Tibial nerve (tissue), 4 donors: Measurements from ENCODE around the gene CRKL. TPM values are rescaled to one million over a fixed set of nuclear protein-coding genes. Genes with fewer than 3 reads are reported as not detected.

ENCODE experiments used
- DNase-seq, 2 donors: peaks; one replicate each; pipeline ENCODE4 v3.0.0-alpha.2; 2019; ENCODE audit warnings: low spot score in 2 of 2
- H3K27ac ChIP-seq, 4 donors: fragments of 200-600 bp; sonication (generic) in 3 of 4; one replicate each; pipeline ENCODE4 v1.5.1; 2017 to 2019; ENCODE audit warnings: mild to moderate bottlenecking in 1 of 4
- H3K27me3 ChIP-seq, 2 donors: fragments of 200-600 bp; sonication (generic) in 1 of 2; one replicate each; pipeline versions ENCODE4 v1.5.1 to v1.6.0; 2017 to 2019
- H3K36me3 ChIP-seq, 3 donors: fragments of 200-600 bp; sonication (generic); one replicate each; pipeline ENCODE4 v1.5.1; 2018 to 2019
- H3K4me1 ChIP-seq, 4 donors: fragments of 200-600 bp; sonication (generic) in 3 of 4; one replicate each; pipeline ENCODE4 v1.5.1; 2017 to 2019
- H3K4me3 ChIP-seq, 4 donors: fragments of 200-600 bp; sonication (generic) in 3 of 4; one replicate each; pipeline ENCODE4 v1.5.1; 2017 to 2019; ENCODE audit warnings: mild to moderate bottlenecking in 1 of 4, moderate library complexity in 1 of 4
- H3K9me3 ChIP-seq, 4 donors: fragments of 200-600 bp; sonication (generic) in 3 of 4; one replicate each; pipeline ENCODE4 v1.5.1; 2017 to 2019
- CTCF ChIP-seq, 5 experiments: fragments of 200-600 bp in 3 of 5; fragments of 450-650 bp in 2 of 5; sonication (generic) in 3 of 5; IDR thresholded peaks; one replicate each; pipeline ENCODE4 v1.5.1; 2016 to 2019; ENCODE audit warnings: antibody characterized with exemption in 5 of 5, mild to moderate bottlenecking in 3 of 5, moderate library complexity in 2 of 5
- EP300 ChIP-seq, 2 donors: sonication (generic); formaldehyde crosslinking; IDR thresholded peaks; one replicate each; pipeline ENCODE4 v1.6.1; 2017; ENCODE audit warnings: antibody characterized with exemption in 2 of 2, mild to moderate bottlenecking in 1 of 2
- POLR2A ChIP-seq, 2 donors: fragments of 450-650 bp; IDR thresholded peaks; one replicate each; pipeline ENCODE4 v1.6.1; 2017; ENCODE audit warnings: antibody characterized with exemption in 2 of 2, mild to moderate bottlenecking in 2 of 2, moderate library complexity in 2 of 2
- WGBS, 2 donors: methylation state at CpG; one replicate each; pipeline ENCODE4 v1.1.5; 2018; 5-methylcytosine and 5-hydroxymethylcytosine counted together
- total RNA-seq, 4 donors: library from RNA; depleted of rRNA; stranded (reverse); fragments of >200 nt; gene quantifications; one replicate each; pipeline ENCODE4 v1.1.0, GENCODE V29; 2016

The CRKL gene
- total RNA-seq, 4 donors from 2014 or later: 44.7 to 59.0 (median 51.5) TPM

DNA sequence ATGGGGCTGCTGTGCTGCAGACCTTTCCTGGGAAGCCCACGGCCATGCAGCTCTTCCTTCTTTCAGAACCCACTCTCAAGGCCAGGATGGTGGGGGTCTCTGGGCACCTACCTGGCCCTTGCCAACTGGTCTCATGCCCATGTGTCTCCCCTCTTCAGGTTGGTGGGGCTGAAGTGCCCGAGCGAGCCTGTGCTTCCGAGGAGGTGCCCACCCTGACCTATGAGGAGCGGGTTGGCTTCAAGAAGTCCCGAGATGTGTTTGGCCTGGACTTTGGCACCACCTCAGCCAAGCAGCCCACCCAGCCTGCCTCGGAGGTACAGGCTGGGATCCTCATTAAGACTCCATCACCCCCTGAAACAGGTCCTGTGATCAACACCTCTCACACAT, 74.8 kb downstream of the CRKL start:
- no peaks in the 10 kb centered on the region for H3K9me3 ChIP-seq
- no peak for TF ChIP-seq CTCF (IDR thresholded peaks at IDR 0.05)
- TF ChIP-seq EP300 (IDR thresholded peaks at IDR 0.05): no peak
- no peak for TF ChIP-seq POLR2A (IDR thresholded peaks at IDR 0.05)
- H3K4me1 ChIP-seq: no peaks in the 10 kb centered on the region
- peaks cover 3 to 100% (median 4%) of the 10 kb centered on the region in 3 donors for H3K36me3 ChIP-seq
- no peak overlapping the region for H3K4me3 ChIP-seq
- no peak overlapping the region for H3K27ac ChIP-seq
- no peaks in the 10 kb centered on the region for H3K27me3 ChIP-seq
- DNase-seq: no peak
- 87 to 94% methylated on average over 5 of the region's 7 CpGs for WGBS, 2 donors

- no peak overlapping the region for H3K27ac ChIP-seq
- TF ChIP-seq EP300 (IDR thresholded peaks at IDR 0.05) (no peak), POLR2A (IDR thresholded peaks at IDR 0.05) (no peak), CTCF (IDR thresholded peaks at IDR 0.05) (no peak)
- no peak for DNase-seq
- H3K4me1 ChIP-seq: no peaks in the 10 kb centered on the region
- WGBS, 2 donors: 88% methylated on average over 20 to 21 of the region's 21 CpGs
- no peak overlapping the region for H3K4me3 ChIP-seq
- peaks cover 3 to 100% (median 4%) of the 10 kb centered on the region in 3 donors for H3K36me3 ChIP-seq
- H3K27me3 ChIP-seq: no peaks in the 10 kb centered on the region
- H3K9me3 ChIP-seq: no peaks in the 10 kb centered on the region
Observed at GRCh38 chr22:20992456-20993303, 75.5 kb downstream of the CRKL start.

DNA sequence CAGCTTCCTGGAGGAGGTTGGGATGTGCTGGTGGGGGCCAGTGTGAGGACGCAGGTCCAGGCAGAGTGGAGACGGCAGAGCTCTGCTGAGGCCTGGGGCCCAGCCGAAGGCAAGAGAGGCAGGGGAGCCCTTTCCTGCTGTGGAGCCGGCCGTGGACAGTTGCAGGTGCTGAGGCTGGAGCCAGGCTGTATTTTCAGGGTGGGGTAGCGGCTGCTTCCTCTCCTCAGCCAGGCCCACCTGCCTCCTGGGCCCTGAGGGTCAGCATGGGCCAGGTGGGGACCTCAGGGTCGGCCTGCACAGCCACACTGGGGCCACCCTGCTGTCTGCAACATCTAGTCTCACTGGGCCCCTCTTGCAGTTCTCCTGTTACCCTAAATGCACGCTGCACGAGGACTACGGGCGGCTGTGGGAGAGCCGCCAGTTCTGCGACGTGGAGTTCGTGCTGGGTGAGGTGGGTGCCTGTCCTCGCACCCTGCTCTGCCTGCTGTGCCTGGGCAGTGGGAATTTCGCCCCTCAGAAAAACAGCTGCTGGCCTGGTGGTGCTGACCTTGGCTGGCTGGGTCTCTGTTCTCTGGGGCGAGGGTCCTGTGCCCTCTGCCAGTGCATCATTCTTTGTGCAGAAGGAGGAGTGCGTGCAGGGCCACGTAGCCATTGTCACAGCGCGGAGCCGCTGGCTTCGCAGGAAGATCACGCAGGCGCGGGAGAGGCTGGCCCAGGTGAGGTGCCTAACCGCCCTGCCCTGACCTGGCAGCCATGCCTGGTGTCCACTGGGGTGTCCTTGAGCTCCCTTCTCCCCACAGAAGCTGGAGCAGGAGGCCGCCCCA, 76.3 kb downstream of the CRKL start:
- 92 to 97% methylated on average over 17 of the region's 29 CpGs for WGBS, 2 donors
- TF ChIP-seq EP300 (IDR thresholded peaks at IDR 0.05) (no peak), POLR2A (IDR thresholded peaks at IDR 0.05) (no peak), CTCF (IDR thresholded peaks at IDR 0.05) (no peak)
- no peaks in the 10 kb centered on the region for H3K4me1 ChIP-seq
- no peak overlapping the region for H3K27ac ChIP-seq
- no peak overlapping the region for H3K4me3 ChIP-seq
- H3K9me3 ChIP-seq: no peaks in the 10 kb centered on the region
- no peak for DNase-seq
- H3K36me3 ChIP-seq: peaks cover 3 to 100% (median 4%) of the 10 kb centered on the region in 3 donors
- H3K27me3 ChIP-seq: no peaks in the 10 kb centered on the region

DNA sequence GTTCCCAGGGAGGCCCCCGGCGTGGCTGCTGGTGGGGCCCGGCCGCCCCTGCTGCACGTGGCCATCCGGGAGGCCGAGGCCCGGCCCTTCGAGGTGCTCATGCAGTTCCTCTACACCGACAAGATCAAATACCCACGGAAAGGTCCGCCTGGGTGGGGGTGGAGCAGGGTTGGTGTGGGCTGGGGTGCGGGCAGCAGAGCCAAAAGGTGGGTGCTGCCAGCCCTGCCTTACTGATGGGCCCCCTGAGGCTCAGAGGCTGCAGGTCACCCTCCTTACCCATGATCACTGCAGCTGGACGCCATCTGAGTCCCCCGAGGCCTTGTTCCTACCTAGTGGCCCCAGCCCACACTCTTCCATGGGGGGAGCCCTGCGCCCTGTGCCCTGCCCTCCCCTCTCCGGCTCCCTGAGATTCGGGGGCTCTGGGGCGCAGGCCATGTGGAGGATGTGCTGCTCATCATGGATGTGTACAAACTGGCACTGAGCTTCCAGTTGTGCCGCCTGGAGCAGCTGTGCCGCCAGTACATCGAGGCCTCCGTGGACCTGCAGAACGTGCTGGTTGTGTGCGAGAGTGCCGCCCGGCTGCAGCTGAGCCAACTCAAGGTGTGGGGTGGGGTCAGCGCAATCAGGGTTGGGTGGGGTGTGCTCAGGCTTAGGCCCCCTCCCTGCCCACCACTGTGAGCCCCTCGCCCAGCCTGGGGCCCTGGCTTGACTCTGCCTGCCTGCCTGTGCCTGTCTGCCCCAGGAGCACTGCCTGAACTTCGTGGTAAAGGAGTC, 77.1 kb downstream of the CRKL start:
- no peak for DNase-seq
- Histone ChIP-seq H3K9me3 (no peaks in the 10 kb centered on the region), H3K27me3 (no peaks in the 10 kb centered on the region), H3K4me1 (peaks cover 0 to 5% (median 0%) of the 10 kb centered on the region in 4 donors), H3K27ac (no peak overlapping the region), H3K36me3 (peaks cover 3 to 100% (median 4%) of the 10 kb centered on the region in 3 donors), H3K4me3 (no peak overlapping the region)
- 87 to 90% methylated on average over 17 to 23 of the region's 30 CpGs for WGBS, 2 donors
- TF ChIP-seq POLR2A (IDR thresholded peaks at IDR 0.05) (no peak), CTCF (IDR thresholded peaks at IDR 0.05) (no peak), EP300 (IDR thresholded peaks at IDR 0.05) (no peak)
